C1 segment of cervical spinal cord (tissue), 14 donors: ENCODE data around the gene GIT2.
A peak's percentile ranks its signal among the peaks of the same experiment; 100 is the strongest.
"Not testable (repeated sequence)": the region's sequence is repeated elsewhere in the genome, so short reads cannot be mapped to it uniquely, and the experiment has no call there.

ENCODE experiments used
- DNase-seq, 14 donors: peaks; one replicate each; lab custom pipeline; 2025; lab: John Stamatoyannopoulos, UW

Gene GIT2

DNA sequence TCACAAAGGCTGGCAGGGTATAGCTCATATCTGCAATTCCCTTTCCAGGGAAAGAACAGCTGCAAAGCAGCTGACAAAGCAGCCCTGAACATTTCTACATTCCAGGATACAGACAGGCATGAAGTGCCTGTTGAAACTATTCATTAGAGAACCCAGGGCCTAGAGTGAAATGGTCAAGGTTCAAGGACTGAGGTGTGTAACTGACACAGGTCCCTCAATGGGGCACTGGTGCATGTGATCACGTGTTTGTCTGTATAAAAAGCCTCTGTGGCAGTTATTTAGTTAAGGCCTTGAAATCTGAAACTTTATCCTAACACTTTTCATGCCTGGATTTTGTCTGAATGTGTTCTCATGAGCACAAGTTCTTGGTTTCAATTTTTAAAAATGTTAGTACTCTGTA lies 47.1 kb downstream of the GIT2 start:
- DNase-seq, result no peak

DNA sequence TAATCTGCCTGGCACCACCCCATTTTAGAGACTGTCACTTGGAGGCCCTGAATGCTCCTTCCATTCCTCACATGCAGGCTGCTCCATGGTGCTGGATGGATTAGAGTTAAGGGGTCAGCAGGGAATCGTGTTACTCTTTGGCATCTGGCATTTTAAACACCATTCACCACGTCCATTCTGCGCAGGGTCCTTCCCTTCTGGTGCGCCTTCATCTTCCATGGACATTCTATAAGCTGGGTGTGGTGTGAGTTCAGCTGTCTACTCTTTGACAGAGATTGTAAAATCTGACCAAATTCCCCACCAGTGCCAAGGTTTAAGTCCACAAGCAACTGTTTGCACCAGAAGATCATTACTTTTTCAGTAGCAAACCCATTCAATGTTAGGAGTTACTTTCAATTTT lies 47.8 kb downstream of the GIT2 start:
- DNase-seq, result no peak

DNA sequence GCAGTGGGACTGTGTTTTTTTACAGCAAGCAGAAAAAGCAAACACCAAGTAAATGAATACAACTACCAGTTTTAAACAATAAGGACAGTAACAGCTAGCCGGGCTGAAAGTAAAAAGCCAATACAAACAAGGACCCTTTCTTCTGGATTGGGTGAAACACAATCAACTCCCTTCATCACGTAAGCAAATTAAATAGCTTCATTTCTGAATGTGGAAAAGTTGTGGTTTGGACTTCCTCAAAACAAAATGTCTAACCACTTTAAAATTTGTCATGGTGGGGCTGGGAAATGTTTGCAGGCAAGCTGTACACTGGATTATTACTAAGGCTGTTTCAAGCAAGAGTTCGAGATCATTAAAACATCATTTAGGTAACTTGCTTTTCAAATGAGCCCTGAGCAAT lies 48.6 kb downstream of the GIT2 start:
- no peak for DNase-seq

DNA sequence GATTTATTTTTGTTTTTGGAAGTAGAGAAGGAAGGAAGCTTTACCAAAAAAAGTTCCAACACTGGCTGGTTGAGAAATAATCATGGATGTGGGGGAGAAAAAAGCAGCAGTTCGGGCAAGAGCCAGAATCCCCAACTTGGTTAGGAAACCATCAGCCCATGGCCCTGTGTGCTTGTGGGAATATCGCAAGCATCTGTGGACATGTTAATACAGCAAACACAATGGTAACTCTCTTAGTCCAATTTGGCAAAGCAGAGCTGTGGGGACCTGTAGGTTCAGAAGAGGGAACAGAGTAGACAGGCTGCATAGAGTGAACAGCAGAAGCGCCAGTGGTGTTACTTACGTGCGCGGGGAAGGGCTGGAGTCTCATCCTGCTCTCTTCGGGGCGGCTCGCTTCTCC lies 49.3 kb downstream of the GIT2 start:
- DNase-seq, result no peak

DNA sequence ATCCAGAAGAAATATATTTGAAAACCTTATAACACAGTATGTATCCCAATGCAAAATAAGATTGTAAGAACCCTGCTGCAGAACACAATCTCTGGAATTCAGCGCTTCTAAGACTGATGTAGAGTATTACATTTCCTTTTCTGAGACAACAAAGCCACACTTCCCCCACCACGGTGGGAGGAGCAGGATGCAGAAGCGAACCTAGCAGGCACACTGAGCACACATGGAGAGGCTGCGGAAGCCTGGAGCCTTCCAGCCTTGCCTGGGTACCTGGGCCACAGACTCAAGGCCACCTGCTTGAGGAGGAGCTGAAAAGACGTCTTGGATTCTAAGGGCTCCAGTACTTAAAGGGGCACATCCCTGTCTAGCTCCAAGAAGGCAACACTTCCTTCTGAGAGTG lies 49.7 kb downstream of the GIT2 start:
- DNase-seq, result no peak

DNA sequence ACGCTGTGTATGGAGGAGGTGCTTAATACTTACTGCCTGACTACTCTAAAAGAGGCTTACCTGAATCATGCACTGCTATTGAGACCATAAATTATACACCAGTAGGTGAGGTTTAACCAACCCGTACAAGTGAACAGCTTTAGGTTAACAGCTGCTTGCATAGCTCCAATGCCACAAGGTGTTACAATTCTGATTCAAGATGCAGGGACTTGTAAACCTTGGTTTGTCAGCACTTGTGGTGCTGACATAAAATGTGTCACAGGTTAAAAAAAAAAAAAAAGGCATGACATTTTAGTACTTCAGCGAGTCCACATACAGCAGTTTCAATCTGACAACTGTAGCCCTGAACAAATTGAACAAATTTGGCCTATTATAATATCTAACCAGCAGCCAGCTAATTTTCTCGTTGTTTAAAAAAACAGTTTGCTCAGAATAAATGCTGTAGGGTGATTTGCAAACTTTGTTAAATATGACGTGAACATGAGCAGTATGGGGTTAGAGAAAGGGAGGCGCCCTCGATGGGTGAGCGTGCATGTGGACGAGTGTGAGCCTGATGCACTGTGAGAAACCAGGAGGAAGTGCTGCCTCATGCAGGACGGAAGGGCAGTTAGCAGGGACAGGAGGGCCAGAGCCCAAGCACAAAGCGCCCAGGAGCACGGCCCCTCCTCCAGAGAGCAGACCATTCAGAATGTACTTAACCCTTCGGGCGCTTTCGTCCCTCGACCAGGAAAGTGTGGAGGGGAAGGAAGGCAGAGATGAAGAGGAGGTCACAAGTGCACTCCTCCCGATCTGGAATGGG lies 51.4 kb downstream of the GIT2 start:
- peak in 5 of 14 donors; percentile 9 to 31 (median 11) for DNase-seq

DNA sequence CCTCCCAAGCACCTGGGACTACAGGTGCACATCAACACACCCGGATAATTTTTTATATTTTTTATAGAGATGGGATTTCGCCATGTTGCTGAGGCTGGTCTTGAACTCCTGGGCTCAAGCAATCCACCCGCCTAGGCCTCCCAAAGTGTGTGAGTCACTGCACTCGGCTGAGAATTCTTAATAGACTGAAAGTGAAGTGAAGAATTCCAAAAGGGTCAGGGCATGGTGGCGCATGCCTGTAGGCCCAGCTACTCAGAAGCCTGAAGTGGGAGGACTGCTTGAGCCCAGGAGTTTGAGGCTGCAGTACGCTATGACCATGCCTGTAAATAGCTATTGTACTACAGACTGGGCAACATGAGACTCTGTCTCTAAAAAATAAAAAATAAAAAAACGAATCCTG lies 52.4 kb downstream of the GIT2 start:
- DNase-seq, result no peak

DNA sequence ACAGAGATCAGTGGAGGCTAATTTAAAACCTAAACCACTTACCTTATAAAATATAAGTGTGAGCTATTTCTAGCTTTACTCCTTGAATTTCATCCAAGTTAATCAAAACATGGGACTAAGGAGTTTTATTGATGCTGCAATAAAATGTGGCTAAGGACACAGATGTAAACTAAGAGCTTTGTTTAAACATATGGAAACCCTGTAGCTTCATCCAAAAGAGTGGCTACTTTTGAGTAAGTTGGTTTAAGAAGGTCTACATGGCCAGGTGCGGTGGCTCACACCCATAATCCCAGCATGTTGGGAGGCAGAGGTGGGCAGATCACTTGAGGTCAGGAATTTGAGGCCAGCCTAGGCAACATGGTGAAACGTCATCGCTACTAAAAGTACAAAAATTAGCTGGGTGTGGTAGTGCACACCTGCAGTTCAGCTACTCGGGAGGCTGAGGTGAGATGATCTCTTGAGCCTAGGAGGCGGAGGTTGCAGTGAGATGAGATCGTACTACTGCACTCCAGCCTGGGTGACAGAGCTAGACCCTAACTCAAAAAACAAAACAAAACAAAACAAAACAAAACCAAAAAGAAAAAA lies 55.7 kb downstream of the GIT2 start:
- DNase-seq, result no peak

DNA sequence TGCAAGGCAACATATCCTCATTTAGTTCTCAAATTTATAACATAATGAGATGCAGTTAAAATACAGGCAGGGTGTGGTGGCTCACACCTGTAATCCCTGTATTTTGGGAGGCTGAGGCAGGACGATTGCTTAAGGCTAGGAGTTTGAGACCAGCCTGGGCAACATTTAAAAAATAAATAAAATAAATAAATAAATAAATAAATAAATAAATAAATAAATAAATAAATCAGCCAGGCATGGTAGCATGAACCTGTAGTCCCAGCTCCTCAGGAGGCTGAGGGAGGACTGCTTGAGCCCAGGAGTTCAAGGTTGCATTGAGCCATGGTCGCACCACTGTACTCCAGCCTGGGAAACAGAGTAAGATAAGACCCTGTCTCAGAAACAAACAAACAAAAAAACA lies 56.7 kb downstream of the GIT2 start:
- no peak for DNase-seq

DNA sequence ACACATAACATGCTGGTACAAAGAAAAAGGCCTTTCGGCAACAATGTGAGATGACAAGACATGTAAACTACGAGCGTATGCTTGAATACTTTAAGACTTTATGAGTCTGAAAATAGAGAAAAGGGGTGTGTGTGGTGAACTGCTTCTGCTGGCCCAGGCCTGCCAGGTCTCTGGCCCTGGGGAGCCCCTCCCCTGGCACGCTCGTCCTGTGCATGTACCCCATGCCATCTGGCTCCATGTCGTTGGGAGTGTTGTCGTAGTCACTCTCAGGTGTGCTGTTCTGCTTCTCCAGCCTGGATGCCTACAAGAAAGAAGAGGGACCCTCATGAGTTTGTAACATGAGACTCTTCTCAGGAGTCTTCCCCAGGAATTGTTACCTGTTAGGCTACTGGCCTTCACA lies 57.2 kb downstream of the GIT2 start:
- DNase-seq, result no peak

DNA sequence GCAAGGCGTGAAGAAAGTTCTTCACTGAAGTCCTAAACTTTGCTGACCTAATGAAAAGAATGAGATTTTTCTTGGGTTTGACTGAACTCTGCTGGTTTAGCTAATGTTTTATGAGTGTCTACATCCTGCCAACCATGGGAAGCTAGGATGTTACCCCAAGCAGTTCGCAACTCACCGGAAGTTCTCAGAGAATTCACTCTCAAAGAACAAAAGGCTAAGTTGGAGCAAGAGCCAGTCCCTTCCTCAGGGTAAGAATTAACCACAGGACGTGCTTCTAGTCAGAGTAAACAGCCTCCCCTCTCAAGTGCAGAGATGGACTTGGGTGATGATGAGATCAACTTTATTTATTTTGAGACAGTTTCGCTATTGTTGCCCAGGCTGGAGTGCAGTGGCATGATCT lies 58.8 kb downstream of the GIT2 start:
- no peak for DNase-seq

DNA sequence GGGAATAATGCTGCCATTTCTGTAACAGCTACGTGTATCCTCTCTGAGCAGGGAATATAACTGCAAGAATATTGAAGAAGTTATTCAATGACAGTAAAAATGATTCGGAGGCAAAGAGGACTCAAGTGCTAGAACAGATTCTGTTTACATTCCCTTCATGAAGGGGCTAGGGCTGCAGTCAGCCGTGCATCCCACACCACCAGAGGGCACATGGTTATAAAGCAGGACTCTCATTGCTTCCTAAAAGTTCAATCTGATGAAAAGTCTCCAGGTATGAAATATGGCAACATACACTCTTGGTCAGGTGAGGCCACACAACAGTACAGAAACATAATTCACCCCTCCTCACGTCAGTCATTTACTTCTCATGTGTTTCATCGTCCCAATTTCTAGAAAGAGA lies 62.1 kb downstream of the GIT2 start:
- no peak for DNase-seq

DNA sequence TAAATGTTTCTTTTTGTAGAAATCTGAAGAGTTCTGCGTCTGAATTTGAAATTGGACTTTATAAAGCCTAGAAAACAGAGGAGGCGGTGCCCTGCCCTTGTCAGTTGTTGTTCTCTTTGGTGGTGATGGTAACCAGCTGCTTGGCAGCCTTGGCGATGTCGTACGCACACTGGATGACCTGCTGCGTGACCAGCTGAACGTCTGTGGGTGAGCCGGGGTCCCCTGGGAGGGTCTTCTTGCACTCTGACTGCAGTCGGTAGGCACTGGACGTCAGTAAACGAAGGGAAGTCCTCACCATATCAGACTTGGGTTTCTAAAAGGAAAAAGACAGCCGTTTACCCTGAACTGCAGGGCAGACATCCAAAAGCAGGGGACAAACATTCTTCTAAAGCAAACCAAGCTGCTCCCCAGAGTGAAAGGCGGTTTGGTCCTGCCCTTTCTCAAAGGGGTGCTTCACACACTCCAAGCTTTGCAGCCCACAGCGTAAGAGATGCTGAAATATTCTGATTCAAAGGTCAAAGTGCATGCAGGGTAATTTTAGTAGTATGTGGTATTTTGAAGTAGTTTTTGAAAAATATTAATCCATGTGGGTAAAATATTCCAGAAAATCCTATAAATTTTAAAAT lies 63.2 kb downstream of the GIT2 start:
- DNase-seq, result no peak

DNA sequence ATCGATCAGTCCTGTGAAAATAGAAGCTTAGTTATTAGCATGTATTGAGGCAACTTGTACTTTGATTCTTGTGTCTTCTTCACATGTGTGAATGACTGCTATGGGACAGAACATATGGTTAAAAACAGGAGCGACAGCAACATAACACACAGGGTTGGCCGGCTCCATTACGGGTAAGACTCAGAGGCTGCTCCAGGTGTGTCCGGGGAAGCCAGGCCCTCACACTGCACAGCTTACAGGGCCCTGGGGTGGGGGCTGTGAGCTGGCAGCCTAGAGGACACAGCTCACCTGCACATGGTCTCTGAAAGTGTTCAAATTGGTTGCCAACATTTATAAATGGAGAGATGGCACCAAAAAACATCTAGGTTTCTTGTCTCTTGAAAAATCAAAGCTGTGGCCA lies 65.0 kb downstream of the GIT2 start:
- DNase-seq, result no peak

DNA sequence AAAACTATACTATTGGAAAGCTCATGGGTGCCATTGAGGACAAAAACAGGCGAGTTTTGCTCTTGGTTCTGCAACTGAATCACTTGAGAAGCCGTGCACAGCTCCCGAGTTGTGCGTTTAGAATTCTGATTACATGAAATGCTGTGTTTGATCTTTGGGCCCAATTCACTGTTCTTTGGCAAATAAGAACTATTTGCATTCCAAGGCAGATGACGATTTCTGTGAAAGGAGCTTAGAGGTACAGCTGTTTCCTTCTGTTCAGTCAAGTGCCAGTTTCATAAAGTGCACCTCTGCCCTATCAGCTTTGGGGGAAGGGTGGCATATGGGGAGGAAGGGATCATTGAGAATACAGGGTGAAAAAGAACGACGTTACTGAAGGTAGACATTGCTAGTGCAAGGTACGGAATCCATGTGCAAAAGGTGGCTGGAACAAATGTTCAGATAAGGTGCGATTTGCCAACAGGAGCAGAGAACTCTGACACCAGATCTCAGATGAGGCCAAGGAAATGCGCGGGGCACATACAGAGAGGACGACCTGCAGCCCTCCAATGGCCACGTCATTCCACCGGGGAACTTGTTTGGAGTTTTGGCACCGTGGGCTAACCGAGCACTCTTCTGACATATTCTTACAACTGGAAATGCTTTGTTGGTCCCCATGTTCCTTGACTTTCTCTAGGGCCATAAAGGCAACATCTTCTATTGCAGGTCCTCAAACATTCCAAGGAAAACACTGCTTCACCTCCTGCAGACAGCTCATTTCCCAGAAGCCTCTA lies 66.0 kb downstream of the GIT2 start:
- no peak for DNase-seq

DNA sequence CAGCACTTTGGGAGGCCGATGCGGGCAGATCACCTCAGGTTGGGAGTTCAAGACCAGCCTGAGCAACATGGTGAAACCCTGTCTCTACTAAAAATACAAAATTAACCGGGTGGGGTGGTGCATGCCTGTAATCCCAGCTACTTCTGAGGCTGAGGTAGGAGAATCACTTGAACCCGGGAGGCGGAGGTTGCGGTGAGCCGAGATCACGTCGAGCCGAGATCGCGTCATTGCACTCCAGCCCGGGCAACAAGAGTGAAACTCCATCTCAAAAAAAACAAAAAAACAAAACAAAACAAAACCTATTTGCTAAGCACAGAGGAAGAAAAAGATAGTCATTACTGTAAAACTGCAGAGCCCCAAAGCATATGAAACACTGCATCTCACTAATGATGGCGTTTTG lies 66.8 kb downstream of the GIT2 start:
- not testable (repeated sequence) for DNase-seq

DNA sequence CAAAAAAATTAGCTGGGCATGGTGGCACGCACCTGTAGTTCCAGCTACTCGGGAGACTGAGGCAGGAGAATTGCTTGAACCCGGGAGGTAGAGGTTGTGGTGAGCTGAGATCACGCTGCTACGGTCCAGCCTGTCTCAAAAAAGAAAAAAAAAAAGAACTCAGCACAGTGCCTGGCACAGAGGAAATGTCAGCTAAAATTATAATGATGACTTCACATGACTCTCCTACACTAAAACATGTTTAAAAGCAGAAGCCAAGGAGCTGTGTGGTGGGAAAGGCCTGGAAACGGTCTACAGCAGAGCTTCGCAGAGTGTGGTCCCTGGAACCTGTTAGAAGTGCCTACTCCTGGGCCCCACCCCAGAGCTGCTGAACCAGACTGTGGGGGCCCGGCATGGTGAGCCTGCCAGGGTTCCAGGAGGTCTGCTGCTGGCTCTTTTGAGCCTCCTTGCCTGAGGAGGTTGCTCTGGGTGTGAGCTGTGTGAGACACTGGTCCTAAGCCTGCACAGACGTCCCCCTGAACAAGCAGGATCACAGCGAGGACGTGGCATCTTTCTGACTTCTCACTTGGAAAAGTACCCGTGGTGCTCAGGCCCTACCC lies 68.0 kb downstream of the GIT2 start:
- DNase-seq, result no peak

DNA sequence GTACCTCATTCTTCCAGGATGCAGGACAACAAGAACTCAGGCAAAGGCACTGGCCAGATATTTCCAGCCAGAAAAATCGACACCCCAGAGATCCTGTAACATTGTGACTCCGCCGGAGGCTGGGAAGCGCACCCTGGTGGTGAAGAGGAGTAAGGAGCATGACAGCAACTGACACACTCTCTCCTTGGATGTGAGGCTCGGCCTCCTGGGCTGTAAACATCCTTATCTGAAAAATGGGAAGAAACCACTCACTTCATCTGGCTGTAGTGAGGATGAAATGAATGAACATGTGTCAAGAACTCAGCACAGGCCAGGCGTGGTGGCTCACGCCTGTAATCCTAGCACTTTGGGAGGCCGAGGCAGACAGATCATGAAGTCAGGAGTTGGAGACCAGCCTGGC lies 68.5 kb downstream of the GIT2 start:
- DNase-seq, result no peak

DNA sequence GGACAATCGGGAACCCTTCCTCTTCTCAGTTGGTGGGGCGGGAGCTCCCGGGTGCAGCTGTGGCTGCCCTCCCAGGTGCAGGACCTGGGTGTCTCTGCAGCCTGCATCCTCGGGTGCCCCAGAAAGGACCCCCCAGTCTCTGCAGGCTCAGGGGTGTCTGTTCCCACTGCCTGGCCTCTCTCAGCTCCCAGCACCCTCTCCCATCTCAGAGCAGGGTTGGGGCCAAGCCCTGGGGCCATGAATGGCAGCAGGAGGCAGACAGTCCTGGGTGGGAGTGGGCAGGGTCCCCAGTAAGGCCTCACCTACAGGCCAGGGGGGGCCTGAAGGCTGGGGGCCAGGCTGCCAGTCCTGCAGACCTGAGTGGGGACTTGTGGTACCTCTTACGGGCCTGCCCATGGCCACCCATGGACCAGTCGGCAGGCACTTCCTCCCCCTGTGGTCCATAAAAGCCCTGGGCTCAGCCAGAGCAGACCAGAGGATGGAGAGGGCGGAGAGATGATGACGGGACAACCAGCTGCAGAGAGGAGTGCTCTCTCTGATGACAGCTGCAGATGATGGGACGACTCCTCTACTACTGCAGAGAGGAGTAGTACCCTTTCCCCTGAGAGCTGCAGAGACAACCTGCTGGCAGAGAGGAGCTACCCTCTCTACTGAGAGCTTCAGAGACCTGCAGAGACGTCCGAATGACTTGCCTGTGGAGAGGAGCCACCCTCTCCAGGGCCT lies 69.5 kb downstream of the GIT2 start:
- DNase-seq, result no peak

DNA sequence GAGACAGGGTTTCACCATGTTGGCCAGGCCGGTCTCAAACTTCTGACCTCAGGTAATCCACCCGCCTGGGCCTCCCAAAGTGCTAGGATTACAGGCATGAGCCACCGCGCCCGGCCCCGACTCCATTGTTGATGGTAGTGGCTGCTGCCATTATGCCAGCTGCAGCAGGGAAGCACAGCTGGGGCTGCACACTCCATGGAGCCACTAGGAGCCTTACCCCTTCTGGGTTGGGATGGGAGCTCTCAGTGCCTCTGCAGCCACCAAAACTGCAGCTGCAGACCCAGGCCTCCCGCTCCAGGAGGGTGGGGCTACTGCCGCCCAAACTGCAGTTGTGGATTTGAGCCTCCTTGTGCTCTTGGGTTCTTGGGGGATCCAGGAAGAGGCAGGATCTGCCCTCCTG lies 70.2 kb downstream of the GIT2 start:
- DNase-seq, result no peak

DNA sequence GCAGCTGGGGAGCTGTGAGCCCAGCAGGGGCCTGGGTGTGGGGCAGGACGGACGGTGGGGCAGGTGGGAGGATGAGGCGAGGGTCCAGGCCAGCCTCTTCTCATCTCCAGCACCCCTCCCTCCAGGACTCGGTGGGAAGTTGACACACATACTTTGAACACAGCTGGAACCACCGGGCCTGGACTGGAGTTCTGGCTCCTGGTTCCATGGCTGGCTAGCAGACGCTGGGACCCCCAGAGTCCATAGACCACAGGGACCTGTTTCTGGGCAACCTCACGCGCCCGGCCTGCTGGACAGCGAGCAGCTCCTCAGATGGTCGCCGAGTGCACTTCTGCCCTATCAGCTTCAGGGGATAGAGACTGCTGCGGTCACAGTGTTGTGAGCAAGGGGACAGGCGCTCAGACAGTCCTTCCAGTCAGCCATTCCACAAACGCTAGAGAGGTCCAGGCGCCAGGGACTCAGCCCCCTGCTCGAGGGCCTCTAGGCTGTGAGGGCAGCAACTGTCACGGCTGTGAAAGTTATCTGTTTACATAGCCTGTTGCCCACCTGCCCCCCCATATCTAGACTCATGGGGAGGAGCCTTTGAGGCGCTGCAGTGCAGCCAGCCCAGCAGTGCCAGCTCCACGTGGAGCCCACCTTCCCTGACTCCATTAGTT lies 70.9 kb downstream of the GIT2 start:
- no peak for DNase-seq
